HG02970 (cell line): ENCODE data around the gene INTS13.
"Not testable (repeated sequence)": the region's sequence is repeated elsewhere in the genome, so short reads cannot be mapped to it uniquely, and the experiment has no call there.

Experiments
- ATAC-seq: cut with Tn5 transposase; IDR thresholded peaks from one replicate; pipeline ENCODE4 v1.9.1; 2021; ENCODE audit warnings: mild to moderate bottlenecking, moderate library complexity, moderate number of reproducible peaks; ENCODE audit not compliant: unreplicated experiment, low FRiP score

Gene INTS13

DNA sequence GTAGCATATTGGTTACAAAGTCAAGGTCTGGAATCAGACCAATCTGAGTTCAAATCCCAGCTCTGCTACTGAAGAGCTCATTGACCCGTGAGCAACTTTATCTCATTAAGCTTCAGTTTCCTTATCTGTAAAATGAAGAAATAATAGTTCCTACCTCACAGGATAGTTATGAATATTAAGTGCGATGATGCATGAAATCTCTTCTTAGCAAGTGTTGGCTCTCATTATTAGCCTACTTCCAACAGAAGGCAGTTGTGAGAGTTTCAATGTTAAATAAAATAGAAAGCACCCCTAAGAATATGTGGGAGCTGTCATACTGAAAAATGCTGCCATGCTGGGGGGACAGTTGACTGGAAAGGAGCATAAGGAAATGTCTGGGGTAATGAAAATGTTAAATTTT lies 65.8 kb downstream of the INTS13 start:
- no peak for ATAC-seq

DNA sequence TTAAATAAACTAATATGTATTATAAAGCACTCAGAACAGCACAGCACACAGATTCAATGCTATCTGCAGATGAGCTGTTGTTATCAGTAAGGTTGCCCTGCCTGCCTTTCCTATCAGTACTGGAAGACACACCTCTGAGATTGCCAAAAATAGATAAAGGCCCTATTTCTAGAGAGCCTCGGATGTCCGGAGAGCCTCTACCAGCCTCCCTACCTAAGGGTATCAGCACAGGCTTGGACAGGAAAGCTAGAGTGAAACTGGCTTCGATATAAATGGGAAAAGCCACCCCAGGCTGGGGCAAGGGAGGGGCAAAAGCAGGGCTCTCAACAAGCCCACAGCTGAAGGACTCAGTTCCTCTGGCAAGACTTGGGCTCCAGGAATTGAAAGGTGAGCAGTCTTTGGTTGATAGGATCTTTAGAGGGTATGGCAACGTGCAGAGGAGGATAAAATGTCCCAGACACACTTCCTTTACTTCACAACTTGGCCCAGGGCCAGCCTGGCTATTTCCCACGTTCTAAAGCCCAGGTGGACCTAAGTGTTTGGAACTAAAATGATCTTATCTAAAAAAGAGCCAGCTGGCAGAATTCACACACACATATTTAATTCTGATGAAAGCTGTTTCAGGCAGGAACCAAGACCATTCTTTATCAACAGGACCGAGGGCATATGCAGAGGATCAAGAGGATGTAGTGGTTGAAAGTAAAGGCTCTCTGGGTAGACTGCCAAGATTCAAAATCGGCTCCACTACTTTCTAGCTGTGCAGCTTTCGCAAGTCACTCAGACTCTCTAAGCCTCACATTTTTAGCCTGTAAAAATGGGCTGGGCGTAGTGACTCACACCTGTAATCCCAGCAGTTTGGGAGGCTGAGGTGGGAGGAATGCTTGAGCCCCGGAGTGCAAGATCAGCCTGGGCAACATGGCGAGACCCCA lies 67.0 kb downstream of the INTS13 start:
- no peak for ATAC-seq

DNA sequence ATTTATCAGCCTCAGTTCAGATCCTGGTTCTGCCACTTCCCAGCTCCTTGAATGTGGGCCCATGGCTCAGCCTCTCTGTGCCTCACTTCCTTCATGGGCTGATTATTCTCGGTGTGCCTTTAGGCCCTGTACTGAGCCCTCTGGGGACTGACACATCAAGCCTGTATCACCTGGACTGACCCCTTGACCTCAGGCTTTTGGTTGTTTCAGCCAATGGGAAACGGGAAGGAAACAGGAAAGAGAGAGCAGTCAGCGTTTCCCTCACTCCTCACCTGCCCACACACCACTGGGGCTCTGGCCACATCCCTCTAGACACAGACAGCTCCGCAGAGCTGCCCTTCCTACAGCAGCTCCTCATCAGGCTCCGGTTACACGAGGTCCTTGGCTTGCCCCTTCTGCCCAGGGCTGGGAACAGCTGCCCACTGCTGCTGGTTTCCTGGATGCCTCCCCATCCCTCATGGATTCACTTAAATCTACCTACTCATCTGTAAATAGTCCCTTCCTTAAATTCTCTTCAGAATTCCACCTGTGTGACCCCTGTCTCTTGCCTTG lies 67.8 kb downstream of the INTS13 start:
- no peak for ATAC-seq

DNA sequence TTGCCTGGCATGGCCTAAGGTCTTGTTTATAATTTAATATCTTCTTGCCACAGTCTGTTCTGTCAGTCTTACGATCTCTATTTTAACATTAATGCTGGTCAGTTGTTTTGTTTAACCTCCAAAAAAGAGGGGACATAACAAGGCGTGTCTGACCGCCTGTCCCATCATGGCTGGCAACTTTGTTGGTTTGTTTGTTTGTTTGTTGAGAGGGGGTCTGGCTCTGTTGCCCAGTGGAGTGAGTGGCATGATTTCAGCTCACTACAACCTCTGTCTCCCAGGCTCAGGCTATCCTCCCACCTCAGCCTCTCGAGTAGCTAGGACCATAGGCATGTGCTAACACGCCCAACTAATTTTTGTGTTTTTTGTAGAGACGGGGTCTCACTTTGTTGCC lies 68.7 kb downstream of the INTS13 start:
- no peak for ATAC-seq

DNA sequence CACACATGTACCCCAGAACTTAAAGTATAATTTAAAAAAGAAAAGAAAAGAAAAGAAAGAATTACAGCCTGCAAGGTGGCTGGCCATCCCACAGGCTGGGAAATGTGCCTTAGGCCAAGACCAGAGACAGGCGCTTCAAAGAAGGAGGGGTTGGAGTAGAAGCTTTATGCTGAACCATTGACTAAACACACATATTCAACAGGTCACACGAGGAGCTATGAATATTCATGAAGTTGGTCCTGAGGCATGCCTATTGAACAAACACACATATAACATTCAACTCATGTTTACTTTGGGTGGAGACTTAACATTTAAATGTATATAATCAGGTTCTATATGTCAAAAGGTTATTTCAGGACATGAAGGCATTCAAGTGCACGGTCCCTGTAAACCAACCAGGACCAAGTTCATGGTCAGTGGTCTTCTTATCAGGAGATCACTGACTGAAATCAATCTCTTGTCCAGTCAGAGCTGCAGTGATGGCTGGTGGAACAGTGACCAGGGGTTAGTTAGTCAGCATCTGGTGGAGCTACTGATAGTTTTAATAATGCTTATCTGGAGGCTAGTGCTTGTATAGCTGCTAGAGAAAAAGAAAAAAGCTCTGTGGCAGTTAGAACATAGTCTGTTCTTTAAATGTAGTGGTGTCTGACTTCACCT lies 69.2 kb downstream of the INTS13 start:
- ATAC-seq = no peak

DNA sequence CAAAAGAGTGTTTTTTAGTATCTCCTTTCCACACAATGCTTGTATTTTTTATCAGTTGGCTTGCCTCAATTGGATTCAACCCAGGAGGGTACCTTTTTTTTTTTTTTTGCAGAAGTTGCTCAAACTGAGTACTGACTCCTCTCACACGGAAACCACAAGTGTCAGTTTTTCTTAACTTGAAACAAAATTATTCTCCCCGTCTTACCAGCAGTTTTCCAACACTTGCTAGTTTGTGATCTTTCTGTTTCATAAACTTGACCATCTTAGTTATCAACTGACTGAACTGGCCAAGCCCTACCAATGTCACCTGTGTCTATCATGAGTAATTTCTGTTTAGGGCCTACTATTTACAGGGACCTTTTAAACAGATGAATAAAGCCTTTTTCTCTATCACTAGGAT lies 70.7 kb downstream of the INTS13 start:
- no peak for ATAC-seq

DNA sequence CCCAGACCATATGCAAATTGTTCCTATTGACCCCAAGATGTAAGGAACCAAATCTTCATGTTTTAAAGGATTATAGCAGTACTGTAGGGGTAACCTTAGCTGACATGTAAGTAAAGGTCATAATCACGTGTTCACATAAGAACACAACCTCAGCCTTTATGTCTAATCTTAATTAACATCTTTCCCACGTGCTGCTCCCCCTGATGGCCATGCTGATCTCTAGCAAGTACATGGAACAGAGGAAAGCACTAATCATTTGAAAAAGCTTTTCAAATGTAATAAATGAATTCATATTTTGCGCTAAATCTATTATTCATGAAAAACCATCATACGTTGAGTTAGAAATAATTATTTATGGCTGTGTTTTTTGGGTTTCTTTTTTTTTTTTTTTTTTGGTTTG lies 74.3 kb downstream of the INTS13 start:
- ATAC-seq = no peak

DNA sequence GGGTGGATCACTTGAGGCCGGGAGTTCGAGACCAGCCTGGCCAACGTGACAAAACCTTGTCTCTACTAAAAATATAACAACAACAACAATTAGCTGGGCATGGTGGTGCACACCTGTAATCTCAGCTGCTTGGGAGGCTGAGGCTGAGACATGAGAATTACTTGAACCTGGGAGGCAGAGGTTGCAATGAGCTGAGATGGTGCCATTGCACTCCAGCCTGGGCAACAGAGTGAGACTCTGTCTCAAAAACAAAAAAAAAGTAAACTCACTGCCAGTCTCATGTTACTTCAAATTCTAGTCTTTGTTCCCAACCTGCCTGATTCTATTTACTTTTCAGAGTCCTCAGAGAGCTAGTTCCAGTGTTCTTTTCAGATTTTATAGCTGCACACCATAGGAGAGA lies 75.0 kb downstream of the INTS13 start:
- ATAC-seq = not testable (repeated sequence)

DNA sequence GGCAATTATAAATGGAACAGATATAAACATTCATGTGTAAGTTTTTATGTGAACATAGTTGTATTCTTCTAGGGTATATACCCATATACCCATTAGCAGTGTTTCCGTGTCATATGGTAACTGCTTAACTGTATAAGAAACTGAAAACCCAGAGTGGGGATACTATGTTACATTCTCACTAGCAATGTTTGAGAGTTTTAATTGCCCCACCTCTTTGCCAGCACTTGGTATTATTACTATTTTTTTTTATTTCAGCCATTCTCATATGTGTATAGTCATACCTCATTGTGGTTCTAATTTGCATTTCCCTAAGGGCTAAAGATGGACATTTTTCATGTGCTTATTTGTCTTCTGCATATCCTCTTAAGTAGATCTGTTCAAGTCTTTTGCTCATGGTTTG lies 76.1 kb downstream of the INTS13 start:
- no peak for ATAC-seq

DNA sequence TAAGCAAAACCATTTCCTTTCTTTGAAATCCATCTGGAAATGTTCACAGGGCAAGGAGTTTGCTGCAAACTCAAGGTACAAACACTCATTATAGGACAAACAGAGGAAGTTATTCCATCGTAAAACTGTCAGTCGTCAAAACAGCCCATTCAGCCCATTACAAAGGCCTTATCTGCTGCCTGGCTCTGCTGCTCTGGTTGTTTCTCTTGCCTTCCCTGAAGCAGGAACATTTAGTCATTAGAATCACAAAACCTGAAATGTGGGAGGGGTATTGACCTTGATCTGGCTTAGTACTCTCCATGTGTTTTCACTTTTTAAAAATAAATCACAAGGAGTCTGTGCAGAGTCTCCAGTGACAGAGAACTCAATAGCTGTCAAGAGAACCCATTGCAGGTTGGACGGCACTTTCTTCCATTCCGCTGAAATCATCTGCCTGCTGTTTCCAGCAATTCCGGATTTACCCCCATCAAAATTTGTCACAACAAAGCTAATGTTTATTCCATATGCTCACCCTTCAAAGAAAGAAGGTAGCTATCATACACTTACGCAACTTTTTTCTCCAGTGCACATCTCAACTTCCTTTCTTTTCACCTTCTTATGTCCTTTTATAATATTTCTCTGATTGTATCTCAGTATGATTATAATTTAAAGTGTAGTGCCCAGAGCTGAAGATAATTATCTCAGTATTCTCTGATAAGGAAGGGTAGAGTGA lies 80.2 kb downstream of the INTS13 start:
- no peak for ATAC-seq

DNA sequence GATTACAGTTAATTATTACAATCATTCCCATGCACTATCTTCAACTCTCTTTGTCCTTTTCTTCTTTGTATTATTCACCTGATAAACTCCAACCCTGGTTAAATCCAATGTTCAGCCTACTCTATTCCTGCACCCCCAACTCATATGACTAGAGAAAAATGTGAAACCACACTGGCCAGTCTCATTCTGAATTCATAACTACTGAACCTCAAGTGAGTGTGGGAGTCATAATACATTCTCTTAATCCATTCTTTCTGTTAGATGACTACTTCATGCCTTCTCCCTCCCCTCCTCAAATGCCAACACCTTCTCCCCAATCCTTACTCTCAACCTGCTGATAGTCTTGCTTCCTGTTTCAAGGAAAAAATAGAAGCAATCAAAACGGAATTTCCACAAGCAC lies 82.4 kb downstream of the INTS13 start:
- no peak for ATAC-seq
